ENCODE data around the gene PMVK. TPM values are rescaled to one million over a fixed set of nuclear protein-coding genes. Genes with fewer than 3 reads are reported as not detected.

Gene PMVK
- total RNA-seq, 1 experiment from 2014 or later = 24.0 TPM

- TF ChIP-seq MAX (IDR thresholded peaks at IDR 0.05) = no peak
- no peak for TF ChIP-seq ELF1 (IDR thresholded peaks at IDR 0.05; ENCODE audit: borderline replicate concordance, low read depth)
- TF ChIP-seq EZH2 (IDR thresholded peaks at IDR 0.05) = no peak
- no peak for TF ChIP-seq ZFX (IDR thresholded peaks at IDR 0.05)
- no peak for TF ChIP-seq SIN3A (IDR thresholded peaks at IDR 0.05; ENCODE audit: low read depth)
- no peak for TF ChIP-seq POLR2A (IDR thresholded peaks at IDR 0.05; ENCODE audit: borderline replicate concordance, extremely low read depth, insufficient read depth, insufficient read length)
- TF ChIP-seq SRF (IDR thresholded peaks at IDR 0.05; ENCODE audit: low read depth) = no peak
- TF ChIP-seq CBX3 (IDR thresholded peaks at IDR 0.05; ENCODE audit: low read depth) = no peak
- TF ChIP-seq JUND (IDR thresholded peaks at IDR 0.05) = no peak
- no peak for TF ChIP-seq YY1 (IDR thresholded peaks at IDR 0.05; ENCODE audit: extremely low read depth, insufficient replicate concordance, low read depth, low read length)
- TF ChIP-seq RAD21 (IDR thresholded peaks at IDR 0.05; ENCODE audit: low read depth) = no peak
- TF ChIP-seq ZBTB33 (IDR thresholded peaks at IDR 0.05; ENCODE audit: extremely low read depth, insufficient replicate concordance, low read length) = no peak
- no peak for TF ChIP-seq ZNF274 (IDR thresholded peaks at IDR 0.05; ENCODE audit: low read depth, low read length)
- TF ChIP-seq EZH2phosphoT487 (IDR thresholded peaks at IDR 0.05; ENCODE audit: borderline replicate concordance) = no peak
- no peak for TF ChIP-seq FOSL1 (IDR thresholded peaks at IDR 0.05; ENCODE audit: low read depth)
- no peak for TF ChIP-seq CEBPB (IDR thresholded peaks at IDR 0.05; ENCODE audit: low read depth)
- no peak for TF ChIP-seq POLR2AphosphoS5 (IDR thresholded peaks at IDR 0.05; ENCODE audit: low read depth, low read length)
- TF ChIP-seq CTCF (IDR thresholded peaks at IDR 0.05 in 2 of 3, conservative IDR thresholded peaks at IDR 0.05 in 1 of 3; ENCODE audit: borderline replicate concordance in 1 of 3, insufficient read depth in 1 of 3, low read depth in 2 of 3, low read length in 2 of 3) = no peak
- TF ChIP-seq REST (IDR thresholded peaks at IDR 0.05; ENCODE audit: low read depth) = no peak
- no peak for TF ChIP-seq ATF3 (IDR thresholded peaks at IDR 0.05)
- no peak overlapping the region for H3K4me3 ChIP-seq (replicated peaks in 1 of 2; ENCODE audit: low read depth in 1 of 2, low read length in 2 of 2)
- no peak for DNase-seq (ENCODE audit: low read depth, low spot score)
- BruUV-seq (replicated peaks) = no TSS peak
- H3K4me2 ChIP-seq (ENCODE audit: low read length) = no peak overlapping the region
- POLR2A ChIA-PET = interaction anchor here (1.0 to 1.2 kb wide), 2 partner anchors 16 to 18 kb away, joined by 3 read pairs; partner anchors contain the start of genes PMVK and SHC1
- H4K20me1 ChIP-seq (ENCODE audit: insufficient read depth) = no peaks in the 10 kb centered on the region
- H2AFZ ChIP-seq (ENCODE audit: low read depth, low read length, poor library complexity, severe bottlenecking) = no peak overlapping the region
- H3K36me3 ChIP-seq (ENCODE audit: control insufficient read depth in 1 of 2, insufficient read depth in 2 of 2, low read length in 2 of 2) = no peaks in the 10 kb centered on the region
- H3K27me3 ChIP-seq (ENCODE audit: insufficient read depth, low read length) = no peaks in the 10 kb centered on the region
- intact Hi-C loops (cut with micrococcal nuclease) = no loop called here
- CTCF ChIA-PET = no interaction called here
- H3K9ac ChIP-seq (ENCODE audit: low read length) = no peak overlapping the region
- H3K27ac ChIP-seq (ENCODE audit: low read depth, low read length) = no peak overlapping the region
- no peaks in the 10 kb centered on the region for H3K9me3 ChIP-seq (ENCODE audit: control insufficient read depth in 1 of 2, insufficient read depth in 1 of 2, low read depth in 1 of 2, low read length in 2 of 2)
- no peak for ATAC-seq
- H3K4me1 ChIP-seq (ENCODE audit: control insufficient read depth in 1 of 2, insufficient read depth in 2 of 2, low read length in 2 of 2) = peaks cover 14 to 28% of the 10 kb centered on the region in 2 experiments
- H3K9me2 ChIP-seq (ENCODE audit: insufficient read depth) = no peaks in the 10 kb centered on the region
- RAD21 ChIA-PET (ENCODE audit: low non-redundant PET in 1 of 2, low total read pairs in 2 of 2, uncharacterized antibody in 2 of 2, unreplicated experiment in 2 of 2) = no interaction called here
- H3K79me2 ChIP-seq (ENCODE audit: insufficient read depth, low read length) = no peaks in the 10 kb centered on the region
Measured at GRCh38 chr1:154952664-154953063, 16.1 kb upstream of the PMVK start.

Measured in HCT116 (cell line).